ENCODE measurements around the gene LIPC.

Gene LIPC

GRCh38 chr15:58459045-58459444, 27.3 kb downstream of the LIPC start:
- FAIRE-seq: no peak

- FAIRE-seq: no peak
Observed at GRCh38 chr15:58459560-58459959, 27.8 kb downstream of the LIPC start.

- FAIRE-seq: no peak
Observed at GRCh38 chr15:58460116-58460790, 28.5 kb downstream of the LIPC start.

- FAIRE-seq: no peak
Observed at GRCh38 chr15:58460872-58461271, 29.1 kb downstream of the LIPC start.

GRCh38 chr15:58462547-58462946, 30.8 kb downstream of the LIPC start:
- FAIRE-seq: no peak

- FAIRE-seq: no peak
Observed at GRCh38 chr15:58462973-58463663, 31.3 kb downstream of the LIPC start.

GRCh38 chr15:58463815-58464650, 32.2 kb downstream of the LIPC start:
- FAIRE-seq: no peak

GRCh38 chr15:58465070-58465469, 33.3 kb downstream of the LIPC start:
- FAIRE-seq: no peak

- no peak for FAIRE-seq
Observed at GRCh38 chr15:58465866-58466517, 34.2 kb downstream of the LIPC start.

GRCh38 chr15:58466566-58466965, 34.8 kb downstream of the LIPC start:
- no peak for FAIRE-seq

GRCh38 chr15:58467121-58467721, 35.4 kb downstream of the LIPC start:
- FAIRE-seq: no peak

GRCh38 chr15:58467722-58468423, 36.1 kb downstream of the LIPC start:
- FAIRE-seq: no peak

- no peak for FAIRE-seq
Observed at GRCh38 chr15:58469432-58470353, 37.9 kb downstream of the LIPC start.

- no peak for FAIRE-seq
Observed at GRCh38 chr15:58471348-58471747, 39.6 kb downstream of the LIPC start.

- no peak for FAIRE-seq
Observed at GRCh38 chr15:58472221-58472620, 40.4 kb downstream of the LIPC start.

GRCh38 chr15:58472821-58473581, 41.2 kb downstream of the LIPC start:
- FAIRE-seq: no peak

- no peak for FAIRE-seq
Observed at GRCh38 chr15:58473724-58474123, 41.9 kb downstream of the LIPC start.

GRCh38 chr15:58474741-58475323, 43.0 kb downstream of the LIPC start:
- no peak for FAIRE-seq

Measured in colon (tissue), 2 donors.